ENCODE measurements around the gene GAS2L3.
"Not testable (repeated sequence)": the region's sequence is repeated elsewhere in the genome, so short reads cannot be mapped to it uniquely, and the experiment has no call there.

The GAS2L3 gene

GRCh38 chr12:100573292-100574186 is at the start of gene GAS2L3:
TSS of gene GAS2L3 (plus strand) at chr12:100573684. CDS start at chr12:100594905, 21,221 bp downstream.
- DNase-seq, result peak; percentile 91

DNA sequence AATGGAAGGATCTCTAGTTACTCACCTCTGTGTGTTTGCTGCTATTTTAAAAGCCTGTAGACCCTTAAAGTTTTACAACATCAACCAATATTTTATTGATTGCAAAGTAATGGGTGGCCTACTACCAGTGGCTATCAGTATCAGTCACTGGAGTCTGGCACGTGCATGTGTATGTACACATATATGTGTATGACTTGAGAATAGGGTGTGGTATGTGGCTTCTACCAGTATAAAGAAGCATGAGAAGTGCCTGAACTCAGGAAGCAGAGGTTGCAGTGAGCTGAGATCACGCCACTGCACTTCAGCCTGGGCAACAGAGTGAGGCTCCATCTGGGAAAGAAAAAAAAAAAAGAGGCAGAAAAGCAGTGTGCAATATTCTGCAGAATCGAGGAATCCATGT is 45.5 kb upstream of the GAS2L3 start:
- no peak for DNase-seq

GRCh38 chr12:100528471-100529127 is 44.9 kb upstream of the GAS2L3 start:
- no peak for DNase-seq

- no peak for DNase-seq
Measured at GRCh38 chr12:100529756-100530350, 43.6 kb upstream of the GAS2L3 start.

- DNase-seq, result no peak
Measured at GRCh38 chr12:100533376-100533775, 40.1 kb upstream of the GAS2L3 start.

DNA sequence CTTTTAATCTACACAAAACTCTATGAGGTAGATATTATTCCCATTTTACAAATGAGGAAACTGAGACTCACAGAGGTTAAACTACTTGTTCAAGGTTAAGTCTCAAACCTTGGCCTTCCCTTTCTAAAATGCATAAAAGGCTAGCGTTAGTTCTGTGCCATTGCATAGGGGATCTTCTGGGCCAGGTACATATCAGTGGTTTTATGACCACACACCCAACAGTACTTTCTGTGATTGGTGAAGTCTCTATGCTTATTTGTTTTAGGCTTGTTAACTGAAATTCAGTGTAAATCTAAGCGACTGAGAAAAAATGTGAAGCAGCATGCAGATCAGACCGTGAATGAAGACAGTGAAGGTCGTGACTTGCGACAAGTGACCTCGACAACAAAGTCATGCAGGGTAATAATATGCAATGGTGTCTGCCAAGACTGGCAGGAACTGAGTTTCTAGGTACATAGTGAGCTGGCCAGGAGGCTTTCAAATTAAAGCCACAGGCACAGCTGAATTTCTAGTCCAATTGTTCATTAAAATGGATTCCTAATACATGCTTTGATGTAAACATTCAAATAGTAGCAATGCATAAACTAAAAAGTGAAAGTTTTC is 38.8 kb upstream of the GAS2L3 start:
- DNase-seq, result no peak

- no peak for DNase-seq
Measured at GRCh38 chr12:100539202-100539601, 34.3 kb upstream of the GAS2L3 start.

GRCh38 chr12:100544165-100544564 is 29.3 kb upstream of the GAS2L3 start:
- no peak for DNase-seq

- DNase-seq, result no peak
Measured at GRCh38 chr12:100545092-100545491, 28.4 kb upstream of the GAS2L3 start.

- no peak for DNase-seq
Measured at GRCh38 chr12:100553936-100554335, 19.5 kb upstream of the GAS2L3 start.

- DNase-seq, result peak; percentile 86
Measured at GRCh38 chr12:100554608-100555077, 18.8 kb upstream of the GAS2L3 start.

DNA sequence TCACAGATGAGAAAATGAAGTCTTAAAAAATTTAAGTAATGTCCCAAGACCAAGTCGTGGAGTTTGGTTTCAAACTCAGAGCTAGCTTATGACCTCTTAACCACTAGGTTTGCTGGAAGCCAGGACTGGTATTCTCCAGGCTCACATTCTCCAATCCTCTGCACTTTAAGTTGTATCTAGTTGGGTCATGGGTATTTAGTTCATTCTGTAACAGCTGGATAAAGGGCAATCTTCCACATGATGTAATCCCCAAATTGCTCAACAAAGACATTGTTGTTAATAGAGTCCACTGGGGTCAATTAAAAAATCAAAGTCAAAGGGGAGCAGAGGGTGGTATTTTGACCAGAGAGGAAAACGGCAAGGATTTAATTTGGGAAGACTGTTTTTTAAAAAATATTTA is 17.8 kb upstream of the GAS2L3 start:
- no peak for DNase-seq

- DNase-seq, result no peak
Measured at GRCh38 chr12:100557357-100557756, 16.1 kb upstream of the GAS2L3 start.

DNA sequence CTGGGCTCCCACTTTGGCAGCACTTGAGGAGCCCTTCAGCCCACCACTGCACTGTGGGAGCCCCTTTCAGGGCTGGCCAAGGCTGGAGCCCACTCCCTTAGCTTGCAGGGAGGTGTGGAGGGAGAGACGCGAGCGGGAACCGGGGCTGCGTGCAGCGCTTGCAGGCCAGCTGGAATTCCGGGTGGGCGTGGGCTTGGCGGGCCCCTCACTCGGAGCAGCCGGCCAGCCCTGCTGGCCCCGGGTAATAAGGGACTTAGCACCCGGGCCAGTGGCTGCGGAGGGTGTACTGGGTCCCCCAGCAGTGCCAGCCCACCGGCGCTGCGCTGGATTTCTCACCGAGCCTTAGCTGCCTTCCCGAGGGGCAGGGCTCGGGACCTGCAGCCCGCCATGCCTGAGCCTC is 14.2 kb upstream of the GAS2L3 start:
- DNase-seq, result not testable (repeated sequence)

GRCh38 chr12:100564090-100564489 is 9.4 kb upstream of the GAS2L3 start:
- no peak for DNase-seq

GRCh38 chr12:100564905-100565467 is 8.5 kb upstream of the GAS2L3 start:
- DNase-seq, result no peak

- DNase-seq, result no peak
Measured at GRCh38 chr12:100565987-100566545, 7.4 kb upstream of the GAS2L3 start.

- DNase-seq, result no peak
Measured at GRCh38 chr12:100566887-100567637, 6.4 kb upstream of the GAS2L3 start.

GRCh38 chr12:100567945-100568344 is 5.5 kb upstream of the GAS2L3 start:
- DNase-seq, result no peak

DNA sequence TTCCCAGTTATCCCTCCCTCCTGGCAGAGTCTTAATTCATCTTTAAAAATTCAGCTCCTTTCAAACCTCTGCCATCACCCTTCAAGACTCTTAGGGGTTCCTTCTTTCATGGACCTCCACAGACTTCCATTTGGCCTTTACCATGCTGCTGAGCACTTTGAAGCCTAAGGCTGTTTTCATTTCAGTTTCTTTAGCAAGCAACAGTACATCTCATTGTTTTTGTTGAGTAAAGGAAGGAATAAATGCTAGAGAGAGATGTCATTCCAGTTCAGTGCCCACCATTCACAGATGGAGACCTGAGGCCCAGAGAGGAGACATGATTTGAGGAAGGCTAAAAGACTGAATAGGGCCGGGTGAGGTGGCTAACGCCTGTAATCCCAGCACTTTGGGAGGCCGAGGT is 1.3 kb upstream of the GAS2L3 start:
- DNase-seq, result no peak

DNA sequence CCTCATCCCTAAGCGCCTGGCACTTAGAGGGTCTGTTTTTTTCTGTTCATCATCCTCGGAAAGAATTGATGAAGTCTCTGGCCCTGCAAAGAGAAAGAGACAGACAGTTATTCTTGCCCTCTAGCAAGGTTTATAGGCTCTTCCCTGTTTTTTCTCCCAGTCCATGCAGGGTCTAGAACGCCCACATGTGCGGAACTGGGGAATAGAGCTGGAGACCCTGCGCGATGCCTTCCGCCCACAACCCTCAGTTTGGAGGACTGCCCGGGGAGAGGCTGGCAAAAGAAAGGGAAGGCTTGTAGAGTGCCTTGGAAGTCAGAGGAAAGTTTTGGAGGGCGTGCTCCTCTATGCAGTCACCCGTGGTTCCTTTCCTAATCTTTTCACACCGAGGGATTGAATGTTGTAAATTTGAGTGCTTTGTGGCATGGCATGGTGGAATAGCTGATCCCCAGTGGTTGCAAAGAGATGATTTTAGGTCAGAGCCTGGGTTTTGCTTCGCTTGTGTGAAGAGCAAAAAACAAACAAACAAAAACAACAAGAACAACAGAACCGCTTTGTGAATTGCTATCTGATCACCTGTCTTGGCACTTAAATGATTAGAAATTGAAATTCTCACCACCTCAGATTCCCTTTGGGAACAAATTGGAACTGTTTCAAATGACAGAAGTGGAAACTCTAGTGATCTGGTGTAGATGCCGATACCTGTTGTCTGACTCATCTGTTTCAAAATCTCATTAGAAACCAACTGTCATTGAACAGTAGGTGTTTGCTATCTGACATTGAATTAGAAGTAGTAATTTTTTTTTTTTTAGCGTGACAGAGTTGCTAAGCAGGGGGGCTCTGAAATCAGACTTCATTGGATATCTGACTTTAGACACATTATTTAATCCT is 947 bp downstream of the GAS2L3 start:
- no peak for DNase-seq
